ENCODE measurements around the gene NCOR1.

Gene NCOR1

GRCh38 chr17:16007439-16007838, 207.9 kb downstream of the NCOR1 start:
- no CpG with 5 or more reads among the region's 3 CpGs for WGBS (ENCODE audit: extremely low coverage, insufficient coverage, insufficient read length)
- Histone ChIP-seq H2BK5ac (ENCODE audit: low read depth, low read length, poor library complexity) (no peak overlapping the region), H2BK12ac (ENCODE audit: low read length) (no peak overlapping the region), H3K4me3 (ENCODE audit: low read depth, low read length) (no peak overlapping the region), H2BK120ac (ENCODE audit: insufficient read depth, low read length, poor library complexity) (no peak overlapping the region), H4K91ac (ENCODE audit: low read depth, low read length) (no peak overlapping the region), H2AK5ac (ENCODE audit: low read length) (no peak overlapping the region), H3K27me3 (ENCODE audit: insufficient read depth, low read length) (no peaks in the 10 kb centered on the region), H3K14ac (ENCODE audit: low read length) (no peak overlapping the region), H3K4me1 (ENCODE audit: control insufficient read depth in 1 of 2, insufficient read depth in 2 of 2, low read length in 2 of 2) (no peaks in the 10 kb centered on the region), H3K27ac (ENCODE audit: low read depth, low read length) (no peak overlapping the region), H3K79me2 (ENCODE audit: control insufficient read depth, insufficient read depth, low read length, poor library complexity) (no peaks in the 10 kb centered on the region), H3K18ac (ENCODE audit: low read length) (no peak overlapping the region), H4K8ac (ENCODE audit: low read depth, low read length) (no peak overlapping the region), H3K9ac (ENCODE audit: low read length) (no peak overlapping the region), H3K79me1 (ENCODE audit: low read length) (no peaks in the 10 kb centered on the region), H3K4ac (ENCODE audit: low read depth, low read length) (no peak overlapping the region), H3K36me3 (ENCODE audit: control insufficient read depth in 1 of 2, insufficient read depth in 2 of 2, low read length in 2 of 2) (peaks cover 18 to 40% of the 10 kb centered on the region in 2 experiments), H3K23ac (ENCODE audit: low read length) (no peak overlapping the region), H2AFZ (ENCODE audit: insufficient read depth, low read length, poor library complexity) (no peak overlapping the region), H4K12ac (ENCODE audit: low read depth, low read length) (no peak overlapping the region), H3K4me2 (ENCODE audit: low read length) (no peak overlapping the region), H3K9me3 (ENCODE audit: insufficient read depth, low read depth, low read length) (no peaks in the 10 kb centered on the region)
- no peak for DNase-seq

- Histone ChIP-seq H3K4me3 (ENCODE audit: low read depth, low read length) (no peak overlapping the region), H3K79me2 (ENCODE audit: control insufficient read depth, insufficient read depth, low read length, poor library complexity) (no peaks in the 10 kb centered on the region)
These were observed 209.7 kb downstream of the NCOR1 start for GRCh38 chr17:16005636-16006035.

GRCh38 chr17:16003841-16004240, 211.5 kb downstream of the NCOR1 start:
- Histone ChIP-seq H3K9me3 (ENCODE audit: insufficient read depth, low read depth, low read length) (no peaks in the 10 kb centered on the region), H3K79me2 (ENCODE audit: control insufficient read depth, insufficient read depth, low read length, poor library complexity) (peaks cover 9% of the 10 kb centered on the region), H4K12ac (ENCODE audit: low read depth, low read length) (no peak overlapping the region), H3K18ac (ENCODE audit: low read length) (no peak overlapping the region), H2AFZ (ENCODE audit: insufficient read depth, low read length, poor library complexity) (no peak overlapping the region), H3K14ac (ENCODE audit: low read length) (no peak overlapping the region), H4K8ac (ENCODE audit: low read depth, low read length) (no peak overlapping the region), H3K9ac (ENCODE audit: low read length) (no peak overlapping the region), H3K27me3 (ENCODE audit: insufficient read depth, low read length) (no peaks in the 10 kb centered on the region), H3K36me3 (ENCODE audit: control insufficient read depth in 1 of 2, insufficient read depth in 2 of 2, low read length in 2 of 2) (peaks cover 16 to 42% of the 10 kb centered on the region in 2 experiments), H3K4me2 (ENCODE audit: low read length) (no peak overlapping the region), H3K79me1 (ENCODE audit: low read length) (peaks cover 7% of the 10 kb centered on the region), H2BK120ac (ENCODE audit: insufficient read depth, low read length, poor library complexity) (no peak overlapping the region), H2BK5ac (ENCODE audit: low read depth, low read length, poor library complexity) (no peak overlapping the region), H3K23ac (ENCODE audit: low read length) (no peak overlapping the region), H2BK12ac (ENCODE audit: low read length) (no peak overlapping the region), H3K4ac (ENCODE audit: low read depth, low read length) (no peak overlapping the region), H3K4me1 (ENCODE audit: control insufficient read depth in 1 of 2, insufficient read depth in 2 of 2, low read length in 2 of 2) (peaks cover 0 to 5% of the 10 kb centered on the region in 2 experiments), H3K4me3 (ENCODE audit: low read depth, low read length) (no peak overlapping the region), H2AK5ac (ENCODE audit: low read length) (no peak overlapping the region), H4K91ac (ENCODE audit: low read depth, low read length) (no peak overlapping the region), H3K27ac (ENCODE audit: low read depth, low read length) (no peak overlapping the region)
- DNase-seq, result no peak
- no CpG with 5 or more reads among the region's 1 CpG for WGBS (ENCODE audit: extremely low coverage, insufficient coverage, insufficient read length)

More at GRCh38 chr17:16005636-16006035, 209.7 kb downstream of the NCOR1 start:
- H3K18ac ChIP-seq (ENCODE audit: low read length), result no peak overlapping the region
- no peak overlapping the region for H4K8ac ChIP-seq (ENCODE audit: low read depth, low read length)
- no CpG with 5 or more reads among the region's 1 CpG for WGBS (ENCODE audit: extremely low coverage, insufficient coverage, insufficient read length)
- no peak overlapping the region for H3K14ac ChIP-seq (ENCODE audit: low read length)
- no peak overlapping the region for H3K27ac ChIP-seq (ENCODE audit: low read depth, low read length)
- peaks cover 16 to 42% of the 10 kb centered on the region in 2 experiments for H3K36me3 ChIP-seq (ENCODE audit: control insufficient read depth in 1 of 2, insufficient read depth in 2 of 2, low read length in 2 of 2)
- no peak for DNase-seq
- no peaks in the 10 kb centered on the region for H3K79me1 ChIP-seq (ENCODE audit: low read length)
- peaks cover 0 to 5% of the 10 kb centered on the region in 2 experiments for H3K4me1 ChIP-seq (ENCODE audit: control insufficient read depth in 1 of 2, insufficient read depth in 2 of 2, low read length in 2 of 2)
- no peak overlapping the region for H4K12ac ChIP-seq (ENCODE audit: low read depth, low read length)
- no peak overlapping the region for H2AK5ac ChIP-seq (ENCODE audit: low read length)
- no peak overlapping the region for H2BK12ac ChIP-seq (ENCODE audit: low read length)
- no peak overlapping the region for H2BK120ac ChIP-seq (ENCODE audit: insufficient read depth, low read length, poor library complexity)
- H3K4me2 ChIP-seq (ENCODE audit: low read length), result no peak overlapping the region
- no peaks in the 10 kb centered on the region for H3K9me3 ChIP-seq (ENCODE audit: insufficient read depth, low read depth, low read length)
- H2BK5ac ChIP-seq (ENCODE audit: low read depth, low read length, poor library complexity), result no peak overlapping the region
- H3K23ac ChIP-seq (ENCODE audit: low read length), result no peak overlapping the region
- H2AFZ ChIP-seq (ENCODE audit: insufficient read depth, low read length, poor library complexity), result no peak overlapping the region
- H3K27me3 ChIP-seq (ENCODE audit: insufficient read depth, low read length), result no peaks in the 10 kb centered on the region
- H4K91ac ChIP-seq (ENCODE audit: low read depth, low read length), result no peak overlapping the region
- H3K4ac ChIP-seq (ENCODE audit: low read depth, low read length), result no peak overlapping the region
- no peak overlapping the region for H3K9ac ChIP-seq (ENCODE audit: low read length)

- H2BK5ac ChIP-seq (ENCODE audit: low read depth, low read length, poor library complexity), result no peak overlapping the region
- H3K4me1 ChIP-seq (ENCODE audit: control insufficient read depth in 1 of 2, insufficient read depth in 2 of 2, low read length in 2 of 2), result peaks cover 0 to 5% of the 10 kb centered on the region in 2 experiments
- H4K91ac ChIP-seq (ENCODE audit: low read depth, low read length), result no peak overlapping the region
- peaks cover 9% of the 10 kb centered on the region for H3K79me2 ChIP-seq (ENCODE audit: control insufficient read depth, insufficient read depth, low read length, poor library complexity)
- no peak overlapping the region for H4K8ac ChIP-seq (ENCODE audit: low read depth, low read length)
- no peak overlapping the region for H2AFZ ChIP-seq (ENCODE audit: insufficient read depth, low read length, poor library complexity)
- H3K23ac ChIP-seq (ENCODE audit: low read length), result no peak overlapping the region
- no peak overlapping the region for H2BK120ac ChIP-seq (ENCODE audit: insufficient read depth, low read length, poor library complexity)
- H3K27ac ChIP-seq (ENCODE audit: low read depth, low read length), result no peak overlapping the region
- H3K36me3 ChIP-seq (ENCODE audit: control insufficient read depth in 1 of 2, insufficient read depth in 2 of 2, low read length in 2 of 2), result peaks cover 16 to 32% of the 10 kb centered on the region in 2 experiments
- no peaks in the 10 kb centered on the region for H3K9me3 ChIP-seq (ENCODE audit: insufficient read depth, low read depth, low read length)
- no peak overlapping the region for H3K4ac ChIP-seq (ENCODE audit: low read depth, low read length)
- peaks cover 7% of the 10 kb centered on the region for H3K79me1 ChIP-seq (ENCODE audit: low read length)
- DNase-seq, result no peak
- no CpG with 5 or more reads among the region's 2 CpGs for WGBS (ENCODE audit: extremely low coverage, insufficient coverage, insufficient read length)
- H2BK12ac ChIP-seq (ENCODE audit: low read length), result no peak overlapping the region
- no peak overlapping the region for H3K4me3 ChIP-seq (ENCODE audit: low read depth, low read length)
- H3K9ac ChIP-seq (ENCODE audit: low read length), result no peak overlapping the region
- no peak overlapping the region for H2AK5ac ChIP-seq (ENCODE audit: low read length)
- H3K18ac ChIP-seq (ENCODE audit: low read length), result no peak overlapping the region
- H3K14ac ChIP-seq (ENCODE audit: low read length), result no peak overlapping the region
- no peak overlapping the region for H3K4me2 ChIP-seq (ENCODE audit: low read length)
- no peak overlapping the region for H4K12ac ChIP-seq (ENCODE audit: low read depth, low read length)
- H3K27me3 ChIP-seq (ENCODE audit: insufficient read depth, low read length), result no peaks in the 10 kb centered on the region
These were observed 212.6 kb downstream of the NCOR1 start for GRCh38 chr17:16002708-16003260.
